Muscle layer of duodenum (tissue), 2 donors: ENCODE results near the gene DHX36.

ENCODE experiments used
- H3K27ac ChIP-seq: one replicate; pipeline ENCODE4 v1.7.0; 2013; ENCODE audit warnings: mild to moderate bottlenecking, low read length
- H3K27me3 ChIP-seq: one replicate; pipeline ENCODE4 v1.7.0; 2013; ENCODE audit warnings: low read depth, mild to moderate bottlenecking, control low read depth, low read length
- H3K36me3 ChIP-seq, 2 donors: one replicate each; pipeline ENCODE4 v1.7.0; 2013; ENCODE audit warnings: low read length in 2 of 2, control low read depth in 1 of 2, mild to moderate bottlenecking in 1 of 2; ENCODE audit not compliant: insufficient read depth in 2 of 2, control insufficient read depth in 1 of 2
- H3K4me1 ChIP-seq, 2 donors: one replicate each; pipeline ENCODE4 v1.7.0; 2013; ENCODE audit warnings: low read length in 2 of 2, mild to moderate bottlenecking in 2 of 2, control low read depth in 1 of 2, moderate library complexity in 1 of 2; ENCODE audit not compliant: insufficient read depth in 2 of 2, control insufficient read depth in 1 of 2
- H3K4me3 ChIP-seq, 2 donors: one replicate each; pipeline ENCODE4 v1.7.0; 2013; ENCODE audit warnings: low read length in 2 of 2, low read depth in 1 of 2, mild to moderate bottlenecking in 1 of 2
- H3K9me3 ChIP-seq, 2 donors: one replicate each; pipeline ENCODE4 v1.7.0; 2013; ENCODE audit warnings: low read length in 2 of 2, control low read depth in 1 of 2, mild to moderate bottlenecking in 1 of 2; ENCODE audit not compliant: control insufficient read depth in 1 of 2
- donor health status: healthy.

DHX36 gene

DNA sequence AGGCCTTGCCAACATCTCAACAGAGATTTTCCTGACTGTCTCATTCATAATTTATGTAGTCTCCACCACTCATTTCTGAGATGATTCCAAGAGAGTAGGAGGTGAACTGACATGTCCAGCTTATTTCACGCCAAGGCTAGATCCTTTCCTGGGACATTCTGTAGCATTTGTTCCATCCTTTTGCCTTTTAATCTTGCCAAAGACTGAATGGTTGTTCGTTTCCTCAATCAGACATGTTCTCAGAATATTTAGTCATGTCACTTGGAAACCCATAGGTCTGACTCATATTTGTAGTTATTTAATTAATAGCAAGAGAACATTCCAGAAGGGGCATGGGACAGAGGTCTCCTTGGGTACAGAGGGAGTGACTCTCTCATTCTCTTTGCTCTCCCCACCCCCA, 80.9 kb downstream of the DHX36 start:
- Histone ChIP-seq H3K27me3 (no peaks in the 10 kb centered on the region), H3K4me1 (peaks cover 0 to 6% of the 10 kb centered on the region in 2 donors), H3K4me3 (no peak overlapping the region), H3K27ac (peak overlapping the region; percentile 47), H3K36me3 (peaks cover 16 to 17% of the 10 kb centered on the region in 2 donors), H3K9me3 (no peaks in the 10 kb centered on the region)

DNA sequence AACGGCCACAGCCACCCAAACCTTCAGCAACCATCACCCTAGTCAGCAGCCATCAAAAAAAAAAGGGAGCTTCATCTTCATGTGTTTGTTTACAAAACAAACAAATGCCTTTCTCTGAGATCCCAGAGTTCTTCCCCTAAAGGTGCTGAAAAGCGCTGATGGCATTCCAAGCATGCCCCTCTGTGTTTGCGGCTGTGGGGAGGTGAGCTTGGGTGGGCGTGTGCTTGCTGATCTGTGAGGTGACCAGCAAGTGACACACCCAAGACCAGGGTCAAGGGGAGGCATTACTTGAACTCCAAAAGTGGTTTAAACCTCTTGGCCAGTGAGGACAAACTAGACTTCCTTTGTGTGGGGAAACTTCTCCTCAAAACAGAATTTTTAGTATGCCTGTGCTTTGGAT, 81.5 kb downstream of the DHX36 start:
- peak overlapping the region; percentile 47 for H3K27ac ChIP-seq
- H3K9me3 ChIP-seq, result no peaks in the 10 kb centered on the region
- H3K36me3 ChIP-seq, result peaks cover 15 to 16% of the 10 kb centered on the region in 2 donors
- H3K4me1 ChIP-seq, result peaks cover 0 to 7% of the 10 kb centered on the region in 2 donors
- H3K27me3 ChIP-seq, result no peaks in the 10 kb centered on the region
- peak overlapping the region in 1 of 2 donors; percentile 7 for H3K4me3 ChIP-seq

- H3K4me3 ChIP-seq, result no peak overlapping the region
- H3K4me1 ChIP-seq, result peaks cover 0 to 7% of the 10 kb centered on the region in 2 donors
- peaks cover 13 to 17% of the 10 kb centered on the region in 2 donors for H3K36me3 ChIP-seq
- H3K9me3 ChIP-seq, result no peaks in the 10 kb centered on the region
- no peaks in the 10 kb centered on the region for H3K27me3 ChIP-seq
- H3K27ac ChIP-seq, result no peak overlapping the region
Observed at GRCh38 chr3:154241496-154241895, 82.8 kb downstream of the DHX36 start.

DNA sequence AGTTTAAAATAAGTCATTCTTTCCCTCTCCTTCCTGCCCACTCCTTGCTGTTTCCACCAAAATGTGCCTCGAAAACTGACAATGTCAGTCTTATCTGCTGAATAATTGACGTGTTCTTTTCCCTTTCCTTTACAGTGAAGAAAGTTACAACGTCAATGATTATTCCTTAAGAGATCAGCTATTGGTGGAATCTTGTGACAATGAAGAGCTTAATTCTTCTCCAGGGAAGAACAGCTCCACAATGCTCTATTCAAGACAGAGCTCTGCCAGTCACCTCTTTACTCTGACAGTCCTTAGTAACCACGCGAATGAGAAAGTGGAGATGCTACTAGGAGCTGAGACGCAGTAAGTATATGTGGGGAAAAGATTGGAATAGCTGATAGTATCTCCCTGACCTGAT, 84.1 kb downstream of the DHX36 start:
- Histone ChIP-seq H3K36me3 (peaks cover 13 to 23% of the 10 kb centered on the region in 2 donors), H3K27me3 (no peaks in the 10 kb centered on the region), H3K4me3 (no peak overlapping the region), H3K27ac (no peak overlapping the region), H3K9me3 (no peaks in the 10 kb centered on the region), H3K4me1 (peaks cover 0 to 7% of the 10 kb centered on the region in 2 donors)

- Histone ChIP-seq H3K27ac (no peak overlapping the region), H3K4me1 (peaks cover 0 to 7% of the 10 kb centered on the region in 2 donors)
Observed at GRCh38 chr3:154236331-154236730, 88.0 kb downstream of the DHX36 start.

GRCh38 chr3:154235330-154235729, 89.0 kb downstream of the DHX36 start:
- Histone ChIP-seq H3K27me3 (no peaks in the 10 kb centered on the region), H3K9me3 (no peaks in the 10 kb centered on the region), H3K4me3 (no peak overlapping the region), H3K27ac (no peak overlapping the region), H3K36me3 (peaks cover 9% of the 10 kb centered on the region in 2 donors), H3K4me1 (peaks cover 0 to 7% of the 10 kb centered on the region in 2 donors)

More at GRCh38 chr3:154236331-154236730, 88.0 kb downstream of the DHX36 start:
- Histone ChIP-seq H3K36me3 (peaks cover 13 to 17% of the 10 kb centered on the region in 2 donors), H3K4me3 (no peak overlapping the region), H3K9me3 (no peaks in the 10 kb centered on the region), H3K27me3 (no peaks in the 10 kb centered on the region)

DNA sequence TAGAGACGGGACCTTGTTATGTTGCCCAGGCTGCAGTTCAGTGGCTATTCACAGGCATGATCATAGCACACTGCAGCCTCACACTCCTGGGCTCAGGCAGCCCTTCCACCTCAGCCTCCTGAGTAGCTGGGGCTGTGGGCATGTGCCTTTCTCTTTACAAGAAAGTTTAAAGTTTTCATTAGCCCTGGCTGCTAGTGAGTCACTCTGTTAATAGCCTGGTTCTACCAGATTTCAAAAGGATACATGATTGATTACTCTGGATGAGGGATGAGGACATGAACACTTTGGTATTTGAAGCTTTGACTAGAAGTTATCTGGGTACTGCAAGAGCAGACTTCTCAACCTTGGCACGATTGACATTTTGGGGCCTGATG, 95.1 kb downstream of the DHX36 start:
- peaks cover 0 to 4% of the 10 kb centered on the region in 2 donors for H3K4me1 ChIP-seq
- no peaks in the 10 kb centered on the region for H3K9me3 ChIP-seq
- H3K4me3 ChIP-seq, result no peak overlapping the region
- no peaks in the 10 kb centered on the region for H3K27me3 ChIP-seq
- peaks cover 5 to 7% of the 10 kb centered on the region in 2 donors for H3K36me3 ChIP-seq
- H3K27ac ChIP-seq, result no peak overlapping the region

- peaks cover 3 to 5% of the 10 kb centered on the region in 2 donors for H3K36me3 ChIP-seq
- no peak overlapping the region for H3K4me3 ChIP-seq
- no peaks in the 10 kb centered on the region for H3K27me3 ChIP-seq
- peaks cover 0 to 5% of the 10 kb centered on the region in 2 donors for H3K4me1 ChIP-seq
- no peak overlapping the region for H3K27ac ChIP-seq
- H3K9me3 ChIP-seq, result no peaks in the 10 kb centered on the region
Observed at GRCh38 chr3:154228561-154229216, 95.6 kb downstream of the DHX36 start.

DNA sequence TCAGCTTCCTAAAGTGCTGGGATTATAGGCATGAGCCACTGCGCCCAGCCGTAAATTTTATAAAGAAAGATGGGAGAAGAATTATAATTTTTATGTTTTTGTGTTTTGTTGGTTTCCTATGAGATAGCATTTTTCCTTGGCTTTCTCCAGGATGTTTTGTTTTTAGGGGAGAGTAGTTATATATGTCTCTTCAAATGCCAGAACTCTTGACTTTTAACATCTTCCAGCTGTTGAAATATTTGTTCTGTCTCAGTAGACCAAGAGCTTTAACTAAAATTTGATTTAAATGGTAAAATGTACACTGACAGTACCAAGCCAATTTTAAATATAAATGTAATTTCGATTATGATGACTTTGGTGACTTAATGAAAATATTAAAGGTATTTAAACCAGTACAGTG, 96.8 kb downstream of the DHX36 start:
- Histone ChIP-seq H3K4me3 (no peak overlapping the region), H3K27ac (no peak overlapping the region), H3K36me3 (peaks cover 3 to 5% of the 10 kb centered on the region in 2 donors), H3K9me3 (no peaks in the 10 kb centered on the region), H3K4me1 (peaks cover 0 to 5% of the 10 kb centered on the region in 2 donors), H3K27me3 (no peaks in the 10 kb centered on the region)

DNA sequence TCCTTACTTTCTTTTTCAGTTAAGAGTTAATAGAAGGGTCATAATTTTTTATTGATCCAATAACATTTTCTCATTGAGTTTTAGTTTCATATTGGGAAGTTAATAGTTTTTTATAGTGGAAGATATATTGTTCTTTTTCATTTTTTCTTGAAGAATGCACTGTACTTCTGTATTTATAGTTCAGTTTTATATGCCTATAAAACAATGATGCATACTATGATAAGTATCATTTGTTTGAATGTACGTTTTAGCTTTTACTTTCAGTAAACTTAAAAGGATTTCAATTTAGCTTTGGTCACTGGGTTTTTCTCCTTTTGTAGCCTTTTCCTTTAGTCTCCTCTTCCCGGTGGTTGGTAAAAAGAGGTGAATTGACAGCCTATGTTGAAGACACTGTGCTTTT, 98.8 kb downstream of the DHX36 start:
- H3K4me1 ChIP-seq, result peaks cover 0 to 5% of the 10 kb centered on the region in 2 donors
- H3K9me3 ChIP-seq, result no peaks in the 10 kb centered on the region
- H3K27ac ChIP-seq, result peak overlapping the region; percentile 18
- H3K27me3 ChIP-seq, result no peaks in the 10 kb centered on the region
- peaks cover 0 to 5% of the 10 kb centered on the region in 2 donors for H3K36me3 ChIP-seq
- no peak overlapping the region for H3K4me3 ChIP-seq

DNA sequence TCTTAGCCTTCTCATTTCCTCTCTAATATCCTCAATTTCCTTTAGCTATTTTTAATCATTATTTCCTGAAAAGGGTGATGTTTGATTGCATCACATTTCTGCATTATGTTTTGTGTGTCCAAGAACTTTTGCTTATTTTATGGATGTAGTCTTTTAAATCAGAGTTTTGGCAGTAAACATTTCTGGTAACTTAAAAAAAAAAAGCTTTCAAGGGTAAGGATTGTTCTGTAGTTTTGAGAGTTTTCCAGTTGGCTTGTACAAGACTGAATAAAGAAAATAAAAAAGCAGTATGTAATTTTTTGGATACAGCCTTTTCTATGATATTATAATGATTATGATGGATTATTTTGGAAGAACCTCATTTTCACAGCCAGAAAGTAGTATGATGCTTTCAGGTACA, 99.4 kb downstream of the DHX36 start:
- no peak overlapping the region for H3K4me3 ChIP-seq
- H3K4me1 ChIP-seq, result peaks cover 0 to 5% of the 10 kb centered on the region in 2 donors
- H3K27me3 ChIP-seq, result no peaks in the 10 kb centered on the region
- peaks cover 5 to 6% of the 10 kb centered on the region in 2 donors for H3K36me3 ChIP-seq
- H3K27ac ChIP-seq, result no peak overlapping the region
- no peaks in the 10 kb centered on the region for H3K9me3 ChIP-seq

GRCh38 chr3:154224366-154224765, 99.9 kb downstream of the DHX36 start:
- Histone ChIP-seq H3K27ac (no peak overlapping the region), H3K9me3 (no peaks in the 10 kb centered on the region)

More at GRCh38 chr3:154224366-154224765, 99.9 kb downstream of the DHX36 start:
- Histone ChIP-seq H3K27me3 (no peaks in the 10 kb centered on the region), H3K4me3 (no peak overlapping the region), H3K4me1 (peaks cover 0 to 5% of the 10 kb centered on the region in 2 donors), H3K36me3 (peaks cover 5 to 6% of the 10 kb centered on the region in 2 donors)
